ENCODE results near the gene ZNF678. TPM values are rescaled to one million over a fixed set of nuclear protein-coding genes. Genes with fewer than 3 reads are reported as not detected.

ZNF678 gene
- total RNA-seq, 4 donors from 2014 or later = 4.3 to 10.0 (median 6.3) TPM

DNA sequence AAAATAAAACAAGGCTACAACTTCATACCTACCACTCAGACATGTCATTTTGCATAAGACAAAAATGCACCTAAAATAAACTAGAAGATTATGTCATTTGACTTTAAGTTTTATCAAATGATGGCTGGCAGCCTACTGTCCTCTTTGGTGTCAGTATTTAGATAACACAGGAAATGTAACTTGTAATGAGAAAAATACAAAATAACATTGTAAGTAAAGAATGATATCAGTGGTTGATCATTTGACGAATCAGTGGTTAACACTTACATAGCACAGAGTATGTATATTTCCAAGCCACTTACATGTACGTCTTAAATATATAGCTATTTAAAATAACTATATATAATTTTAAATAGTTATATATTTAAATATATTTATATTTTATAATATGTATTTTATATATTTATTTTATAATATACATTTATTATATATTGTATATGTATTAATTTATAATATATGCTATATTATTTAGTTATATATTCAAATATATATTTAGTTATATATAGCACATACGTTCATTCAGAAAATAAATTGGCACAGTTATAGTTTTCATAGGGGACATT lies 44.1 kb downstream of the ZNF678 start:
- 89 to 91% methylated on average over 3 of the region's 3 CpGs for WGBS, 2 donors (ENCODE audit: low coverage in 1 of 2)
- no peak overlapping the region for H3K4me3 ChIP-seq
- no peaks in the 10 kb centered on the region for H3K9me3 ChIP-seq
- peaks cover 0 to 7% (median 0%) of the 10 kb centered on the region in 3 donors for H3K4me1 ChIP-seq
- no peaks in the 10 kb centered on the region for H3K27me3 ChIP-seq
- TF ChIP-seq POLR2A (IDR thresholded peaks at IDR 0.05) (no peak), EP300 (IDR thresholded peaks at IDR 0.05) (no peak), POLR2AphosphoS5 (IDR thresholded peaks at IDR 0.05) (no peak), CTCF (IDR thresholded peaks at IDR 0.05) (no peak)
- peaks cover 0 to 8% of the 10 kb centered on the region in 2 donors for H3K36me3 ChIP-seq
- no peak for ATAC-seq
- H3K27ac ChIP-seq = no peak overlapping the region

- Histone ChIP-seq H3K36me3 (peaks cover 0 to 21% of the 10 kb centered on the region in 2 donors), H3K4me1 (no peaks in the 10 kb centered on the region), H3K9me3 (no peaks in the 10 kb centered on the region), H3K27ac (no peak overlapping the region), H3K4me3 (no peak overlapping the region), H3K27me3 (no peaks in the 10 kb centered on the region)
- TF ChIP-seq CTCF (IDR thresholded peaks at IDR 0.05) (no peak), POLR2AphosphoS5 (IDR thresholded peaks at IDR 0.05) (no peak), POLR2A (IDR thresholded peaks at IDR 0.05) (no peak), EP300 (IDR thresholded peaks at IDR 0.05) (no peak)
- ATAC-seq = no peak
- 100% methylated on average over 1 of the region's 1 CpG for WGBS, 2 donors (ENCODE audit: low coverage in 1 of 2)
Measured at GRCh38 chr1:227612658-227613057, 49.3 kb downstream of the ZNF678 start.

DNA sequence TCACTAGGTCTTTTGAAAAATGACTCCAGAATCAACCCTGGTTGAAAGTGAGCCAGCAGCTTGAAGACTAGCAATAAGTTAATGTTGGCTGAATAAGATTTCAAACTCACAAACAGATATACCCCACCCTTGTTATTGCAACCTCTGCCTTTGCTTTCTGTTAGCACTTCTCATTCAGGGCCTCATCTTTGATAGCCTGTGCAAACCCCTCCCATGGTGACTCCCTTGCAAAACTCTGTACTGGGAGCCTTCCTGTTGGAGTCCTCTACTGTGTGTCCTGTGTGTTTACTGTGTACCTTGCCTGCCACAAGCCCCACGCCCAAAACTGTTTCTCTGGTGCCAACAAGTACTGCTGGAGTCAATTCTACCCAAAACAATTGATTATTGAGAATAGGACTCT lies 50.2 kb downstream of the ZNF678 start:
- no peaks in the 10 kb centered on the region for H3K27me3 ChIP-seq
- ATAC-seq = no peak
- H3K4me3 ChIP-seq = no peak overlapping the region
- peaks cover 0 to 21% of the 10 kb centered on the region in 2 donors for H3K36me3 ChIP-seq
- H3K27ac ChIP-seq = no peak overlapping the region
- TF ChIP-seq POLR2A (IDR thresholded peaks at IDR 0.05) = no peak
- TF ChIP-seq CTCF (IDR thresholded peaks at IDR 0.05) = no peak
- no peak for TF ChIP-seq POLR2AphosphoS5 (IDR thresholded peaks at IDR 0.05)
- no peak for TF ChIP-seq EP300 (IDR thresholded peaks at IDR 0.05)
- no CpG with 5 or more reads among the region's 1 CpG for WGBS, 2 donors (ENCODE audit: low coverage in 1 of 2)
- H3K4me1 ChIP-seq = no peaks in the 10 kb centered on the region
- H3K9me3 ChIP-seq = no peaks in the 10 kb centered on the region

- no peak overlapping the region for H3K27ac ChIP-seq
- no peaks in the 10 kb centered on the region for H3K4me1 ChIP-seq
- peaks cover 0 to 20% of the 10 kb centered on the region in 2 donors for H3K36me3 ChIP-seq
- no peak for ATAC-seq
- H3K27me3 ChIP-seq = no peaks in the 10 kb centered on the region
- TF ChIP-seq POLR2AphosphoS5 (IDR thresholded peaks at IDR 0.05) = no peak
- no peak for TF ChIP-seq POLR2A (IDR thresholded peaks at IDR 0.05)
- TF ChIP-seq EP300 (IDR thresholded peaks at IDR 0.05) = no peak
- TF ChIP-seq CTCF (IDR thresholded peaks at IDR 0.05) = no peak
- H3K4me3 ChIP-seq = no peak overlapping the region
- WGBS, 2 donors (ENCODE audit: low coverage in 1 of 2) = no CpG with 5 or more reads among the region's 1 CpG
- peaks cover 0 to 10% (median 0%) of the 10 kb centered on the region in 3 donors for H3K9me3 ChIP-seq
Measured at GRCh38 chr1:227621211-227621610, 57.9 kb downstream of the ZNF678 start.

- WGBS, 2 donors (ENCODE audit: low coverage in 1 of 2) = 100% methylated on average over 1 of the region's 1 CpG; no CpG with 5 or more reads in 1 of the 2 donors
- H3K9me3 ChIP-seq = peaks cover 0 to 22% (median 0%) of the 10 kb centered on the region in 3 donors
- no peak overlapping the region for H3K27ac ChIP-seq
- no peak for ATAC-seq
- H3K4me1 ChIP-seq = no peaks in the 10 kb centered on the region
- H3K36me3 ChIP-seq = peaks cover 0 to 28% of the 10 kb centered on the region in 2 donors
- TF ChIP-seq CTCF (IDR thresholded peaks at IDR 0.05) (no peak), EP300 (IDR thresholded peaks at IDR 0.05) (no peak), POLR2AphosphoS5 (IDR thresholded peaks at IDR 0.05) (no peak), POLR2A (IDR thresholded peaks at IDR 0.05) (no peak)
- H3K4me3 ChIP-seq = no peak overlapping the region
- no peaks in the 10 kb centered on the region for H3K27me3 ChIP-seq
Measured at GRCh38 chr1:227622739-227623475, 59.6 kb downstream of the ZNF678 start.

All from gastroesophageal sphincter (tissue), 4 donors.